Stomach (tissue), 9 donors: ENCODE measurements around the gene CYB5R4. TPM values are rescaled to one million over a fixed set of nuclear protein-coding genes. Genes with fewer than 3 reads are reported as not detected.

Experiments
- DNase-seq, 2 donors: peaks; one replicate each; pipeline versions ENCODE4 v3.0.0 to v3.0.0-alpha.2; 2013 to 2019
- H3K27ac ChIP-seq, 5 donors: fragments of 200-600 bp in 4 of 5; sonication (generic) in 4 of 5; one replicate each; pipeline ENCODE4 v1.5.1; 2013 to 2019; ENCODE audit warnings: mild to moderate bottlenecking in 1 of 5, moderate library complexity in 1 of 5
- H3K27me3 ChIP-seq, 3 donors: fragments of 200-600 bp; sonication (generic); one replicate each; pipeline ENCODE4 v1.5.1; 2017 to 2019; ENCODE audit warnings: mixed run types in 1 of 3
- H3K36me3 ChIP-seq, 4 donors: fragments of 200-600 bp; sonication (generic); 1 replicate in 3 of 4; 2 replicates in 1 of 4; pipeline ENCODE4 v1.5.1; 2016 to 2019
- H3K4me1 ChIP-seq, 4 donors: fragments of 200-600 bp; sonication (generic); one replicate each; pipeline ENCODE4 v1.5.1; 2016 to 2019
- H3K4me3 ChIP-seq, 4 donors: fragments of 200-600 bp; sonication (generic) in 3 of 4; one replicate each; pipeline ENCODE4 v1.5.1; 2016 to 2019; ENCODE audit warnings: mild to moderate bottlenecking in 1 of 4
- H3K9me3 ChIP-seq, 4 donors: fragments of 200-600 bp; sonication (generic); one replicate each; pipeline ENCODE4 v1.5.1; 2016 to 2019
- CTCF ChIP-seq, 7 experiments: fragments of 450-650 bp in 4 of 7; fragments of 200-600 bp in 3 of 7; sonication (generic) in 3 of 7; IDR thresholded peaks; one replicate each; pipeline ENCODE4 v1.5.1; 2016 to 2019; ENCODE audit warnings: antibody characterized with exemption in 7 of 7, control low read depth in 2 of 7, mild to moderate bottlenecking in 1 of 7
- EP300 ChIP-seq: sonication (generic); formaldehyde crosslinking; IDR thresholded peaks from one replicate; pipeline ENCODE4 v1.6.1; 2017; ENCODE audit warnings: antibody characterized with exemption
- POLR2A ChIP-seq, 4 donors: fragments of 450-650 bp; IDR thresholded peaks; one replicate each; pipeline ENCODE4 v1.6.1; 2016; ENCODE audit warnings: antibody characterized with exemption in 4 of 4, control low read depth in 2 of 4, mild to moderate bottlenecking in 1 of 4, moderate library complexity in 1 of 4
- POLR2AphosphoS5 ChIP-seq, 3 donors: sonication (generic); formaldehyde crosslinking; IDR thresholded peaks; one replicate each; pipeline ENCODE4 v1.6.1; 2016; ENCODE audit warnings: antibody characterized with exemption in 3 of 3
- WGBS, 5 donors: extraction: QIAGEN DNeasy Blood & Tissue Kit in 3 of 5; methylation state at CpG; one replicate each; pipeline versions ENCODE4 v1.1.5 to v1.1.7; 2013 to 2018; 5-methylcytosine and 5-hydroxymethylcytosine counted together
- intact Hi-C: fragments of 100-400 bp; cut with DNase I; formaldehyde crosslinking; loops from one replicate; pipeline ENCODE4 v1.15.1; 2023; ENCODE audit warnings: low total_unique reads
- polyA plus RNA-seq, 3 donors: library from polyadenylated mRNA; stranded (reverse); fragments of 200-250 nt; gene quantifications; one replicate each; pipeline ENCODE4 v1.2.3, GENCODE V29; 2013
- total RNA-seq, 5 donors: library from RNA; depleted of rRNA; stranded (reverse); fragments of >200 nt; gene quantifications; one replicate each; pipeline versions ENCODE4 v1.1.0 to v1.2.3, GENCODE V29; 2014 to 2016
- donor health status: healthy with polysubstance abuse.
- donor health status: Bipolar disorder and iron deficiency.
- donor health status: healthy.

Gene CYB5R4
- total and polyA plus RNA-seq, 8 donors = 0.89 to 50.7 (median 12.4) TPM

- no peak for TF ChIP-seq CTCF (IDR thresholded peaks at IDR 0.05)
- peak in 2 of 3 donors; percentile 34 to 41 for TF ChIP-seq POLR2AphosphoS5 (IDR thresholded peaks at IDR 0.05)
Observed at GRCh38 chr6:83974409-83975050, 115.0 kb downstream of the CYB5R4 start.

GRCh38 chr6:83976037-83976755 is 116.7 kb downstream of the CYB5R4 start:
- Histone ChIP-seq H3K27me3 (no peaks in the 10 kb centered on the region), H3K4me3 (no peak overlapping the region), H3K4me1 (peaks cover 0 to 3% (median 0%) of the 10 kb centered on the region in 4 donors), H3K27ac (peak overlapping the region; percentile 43 to 77 (median 66)), H3K36me3 (no peaks in the 10 kb centered on the region), H3K9me3 (peaks cover 0 to 8% (median 0%) of the 10 kb centered on the region in 4 donors)
- 14 to 30% (median 25%) methylated on average over 5 of the region's 5 CpGs for WGBS, 5 donors
- intact Hi-C loops = no loop called here
- TF ChIP-seq POLR2A (IDR thresholded peaks at IDR 0.05) (no peak), POLR2AphosphoS5 (IDR thresholded peaks at IDR 0.05) (peak in 2 of 3 donors; percentile 72 to 82), EP300 (no peak), CTCF (IDR thresholded peaks at IDR 0.05) (no peak)
- DNase-seq = peak in 1 of 2 donors; percentile 66

More at GRCh38 chr6:83974409-83975050, 115.0 kb downstream of the CYB5R4 start:
- H3K36me3 ChIP-seq = no peaks in the 10 kb centered on the region
- H3K27me3 ChIP-seq = no peaks in the 10 kb centered on the region
- intact Hi-C loops = no loop called here
- peaks cover 0 to 3% (median 0%) of the 10 kb centered on the region in 4 donors for H3K4me1 ChIP-seq
- H3K4me3 ChIP-seq = no peak overlapping the region
- WGBS, 5 donors = 11 to 19% (median 16%) methylated on average over 3 of the region's 3 CpGs
- no peaks in the 10 kb centered on the region for H3K9me3 ChIP-seq
- DNase-seq = peak in 1 of 2 donors; percentile 31
- peak overlapping the region; percentile 57 to 77 (median 66) for H3K27ac ChIP-seq

- Histone ChIP-seq H3K27ac (peak overlapping the region; percentile 6 to 77 (median 66)), H3K4me1 (peaks cover 0 to 3% (median 0%) of the 10 kb centered on the region in 4 donors), H3K27me3 (no peaks in the 10 kb centered on the region), H3K4me3 (no peak overlapping the region), H3K9me3 (peaks cover 0 to 8% (median 0%) of the 10 kb centered on the region in 4 donors), H3K36me3 (no peaks in the 10 kb centered on the region)
- intact Hi-C loops = no loop called here
- TF ChIP-seq POLR2AphosphoS5 (IDR thresholded peaks at IDR 0.05) (no peak), POLR2A (IDR thresholded peaks at IDR 0.05) (no peak), EP300 (no peak), CTCF (IDR thresholded peaks at IDR 0.05) (no peak)
- peak; percentile 63 to 84 for DNase-seq
- WGBS, 5 donors = 45 to 68% (median 62%) methylated on average over 8 of the region's 8 CpGs
Observed at GRCh38 chr6:83976871-83977270, 117.4 kb downstream of the CYB5R4 start.

- DNase-seq = no peak
- Histone ChIP-seq H3K27me3 (no peaks in the 10 kb centered on the region), H3K4me1 (peaks cover 0 to 3% (median 0%) of the 10 kb centered on the region in 4 donors), H3K9me3 (peaks cover 0 to 8% (median 0%) of the 10 kb centered on the region in 4 donors), H3K36me3 (peaks cover 0 to 6% (median under 1%) of the 10 kb centered on the region in 4 donors), H3K27ac (peak overlapping the region in 3 of 5 donors; percentile 64 to 77 (median 75)), H3K4me3 (no peak overlapping the region)
- 44 to 73% (median 52%) methylated on average over 1 of the region's 1 CpG for WGBS, 5 donors
- intact Hi-C loops = no loop called here
- TF ChIP-seq EP300 (no peak), CTCF (IDR thresholded peaks at IDR 0.05) (no peak), POLR2AphosphoS5 (IDR thresholded peaks at IDR 0.05) (no peak), POLR2A (IDR thresholded peaks at IDR 0.05) (no peak)
Observed at GRCh38 chr6:83978324-83978734, 118.8 kb downstream of the CYB5R4 start.
